Activated naive CD8-positive, alpha-beta T cell treated with anti-CD3 and anti-CD28 coated beads, Interleukin-2, amount 50 U/mL, for 24 hours (primary cell): ENCODE results near the gene GPR33.
"Not testable (repeated sequence)": the region's sequence is repeated elsewhere in the genome, so short reads cannot be mapped to it uniquely, and the experiment has no call there.

Source experiments
- ATAC-seq: fragments of 150-1000 bp; cut with Tn5 transposase; one replicate; pipeline ENCODE4 v1.10.0; 2021
- DNase-seq: peaks from one replicate; pipeline ENCODE4 v3.0.0; 2021
- H3K27ac Mint-ChIP-seq: one replicate; pipeline ENCODE4 v1.8.0; 2021; ENCODE audit warnings: mild to moderate bottlenecking, mixed read lengths
- H3K27me3 Mint-ChIP-seq: one replicate; pipeline ENCODE4 v1.8.0; 2021; ENCODE audit warnings: mixed read lengths
- H3K36me3 Mint-ChIP-seq: one replicate; pipeline ENCODE4 v1.8.0; 2021; ENCODE audit warnings: low read depth, mixed read lengths
- H3K4me1 Mint-ChIP-seq: one replicate; pipeline ENCODE4 v1.8.0; 2021; ENCODE audit warnings: mixed read lengths
- H3K4me3 Mint-ChIP-seq: one replicate; pipeline ENCODE4 v1.8.0; 2021; ENCODE audit warnings: mild to moderate bottlenecking, moderate library complexity, mixed read lengths
- H3K9me3 Mint-ChIP-seq: one replicate; pipeline ENCODE4 v1.8.0; 2021; ENCODE audit warnings: mixed read lengths

Gene GPR33

DNA sequence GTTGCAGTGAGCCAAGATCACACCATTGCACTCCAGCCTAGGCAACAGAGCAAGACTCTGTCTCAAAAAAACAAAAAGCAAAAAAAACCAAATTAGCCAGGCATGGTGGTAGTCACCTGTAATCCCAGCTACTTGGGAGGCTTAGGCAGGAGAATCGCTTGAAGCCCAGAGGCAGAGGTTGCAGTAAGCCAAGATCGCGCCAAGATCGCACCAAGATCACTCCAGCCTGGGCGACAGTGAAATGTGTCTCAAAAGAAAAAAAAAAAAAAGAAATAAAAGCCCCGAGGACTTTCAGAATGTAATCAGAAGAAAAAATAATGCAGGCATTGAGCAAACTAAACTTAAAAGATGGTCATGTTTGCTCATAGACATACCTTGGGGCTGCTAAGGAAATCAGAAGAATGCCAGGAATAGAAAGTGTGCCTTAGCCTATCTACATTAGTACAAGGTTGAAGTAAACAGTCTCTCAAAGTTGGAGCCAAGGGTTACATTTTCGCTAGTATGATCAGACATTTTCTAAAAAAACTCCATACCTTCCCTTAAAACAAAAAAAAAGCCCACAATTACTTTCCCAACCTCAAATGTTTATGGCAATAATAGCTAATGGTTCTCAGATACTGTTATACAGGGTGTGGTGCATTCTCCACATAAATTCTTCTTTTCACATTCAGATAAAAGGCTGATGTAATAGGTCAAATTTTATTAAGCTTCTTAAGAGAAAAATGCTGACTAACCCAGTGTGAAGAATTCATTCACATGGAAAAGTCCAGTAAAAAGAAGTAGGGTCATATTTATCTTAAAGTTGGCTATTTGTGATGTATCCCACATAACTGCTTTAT, 46.3 kb downstream of the GPR33 start:
- no peak for ATAC-seq
- Mint-ChIP-seq H3K36me3 (peaks cover 19% of the 10 kb centered on the region), H3K27me3 (no peaks in the 10 kb centered on the region), H3K9me3 (no peaks in the 10 kb centered on the region), H3K4me3 (no peak overlapping the region), H3K4me1 (no peaks in the 10 kb centered on the region), H3K27ac (no peak overlapping the region)
- no peak for DNase-seq

GRCh38 chr14:31440280-31440679, 47.6 kb downstream of the GPR33 start:
- H3K27ac Mint-ChIP-seq = no peak overlapping the region
- peaks cover 2% of the 10 kb centered on the region for H3K4me1 Mint-ChIP-seq
- DNase-seq = no peak
- no peaks in the 10 kb centered on the region for H3K9me3 Mint-ChIP-seq
- peaks cover 19% of the 10 kb centered on the region for H3K36me3 Mint-ChIP-seq
- no peaks in the 10 kb centered on the region for H3K27me3 Mint-ChIP-seq
- ATAC-seq = no peak
- H3K4me3 Mint-ChIP-seq = no peak overlapping the region

- H3K9me3 Mint-ChIP-seq = no peaks in the 10 kb centered on the region
These were observed 48.3 kb downstream of the GPR33 start for GRCh38 chr14:31439561-31439960.

DNA sequence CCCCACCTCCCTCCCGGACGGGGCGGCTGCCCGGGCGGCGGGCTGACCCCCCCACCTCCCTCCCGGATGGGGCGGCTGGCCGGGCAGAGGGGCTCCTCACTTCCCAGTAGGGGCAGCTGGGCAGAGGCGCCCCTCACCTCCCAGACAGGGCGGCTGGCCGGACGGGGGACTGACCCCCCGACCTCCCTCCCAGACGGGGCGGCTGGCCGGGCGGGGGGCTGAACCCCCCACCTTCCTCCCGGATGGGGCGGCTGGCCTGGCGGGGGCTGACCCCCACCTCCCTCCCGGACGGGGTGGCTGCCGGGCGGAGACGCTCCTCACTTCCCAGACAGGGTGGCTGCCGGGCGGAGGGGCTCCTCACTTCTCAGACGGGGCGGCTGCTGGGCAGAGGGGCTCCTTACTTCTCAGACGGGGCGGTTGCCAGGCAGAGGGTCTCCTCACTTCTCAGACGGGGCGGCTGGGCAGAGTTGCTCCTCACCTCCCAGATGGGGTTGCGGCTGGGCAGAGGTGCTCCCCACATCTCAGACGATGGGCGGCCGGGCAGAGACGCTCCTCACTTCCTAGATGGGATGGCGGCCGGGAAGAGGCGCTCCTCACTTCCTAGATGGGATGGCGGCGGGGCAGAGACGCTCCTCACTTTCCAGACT, 50.7 kb downstream of the GPR33 start:
- not testable (repeated sequence) for ATAC-seq, H3K27ac Mint-ChIP-seq, H3K4me3 Mint-ChIP-seq, H3K9me3 Mint-ChIP-seq, H3K27me3 Mint-ChIP-seq, H3K4me1 Mint-ChIP-seq, DNase-seq
- peaks cover 22% of the 10 kb centered on the region for H3K36me3 Mint-ChIP-seq

More at GRCh38 chr14:31439561-31439960, 48.3 kb downstream of the GPR33 start:
- Mint-ChIP-seq H3K27ac (no peak overlapping the region), H3K4me3 (no peak overlapping the region), H3K4me1 (peaks cover 2% of the 10 kb centered on the region), H3K36me3 (peaks cover 19% of the 10 kb centered on the region), H3K27me3 (no peaks in the 10 kb centered on the region)
- DNase-seq (no peak), ATAC-seq (no peak)

DNA sequence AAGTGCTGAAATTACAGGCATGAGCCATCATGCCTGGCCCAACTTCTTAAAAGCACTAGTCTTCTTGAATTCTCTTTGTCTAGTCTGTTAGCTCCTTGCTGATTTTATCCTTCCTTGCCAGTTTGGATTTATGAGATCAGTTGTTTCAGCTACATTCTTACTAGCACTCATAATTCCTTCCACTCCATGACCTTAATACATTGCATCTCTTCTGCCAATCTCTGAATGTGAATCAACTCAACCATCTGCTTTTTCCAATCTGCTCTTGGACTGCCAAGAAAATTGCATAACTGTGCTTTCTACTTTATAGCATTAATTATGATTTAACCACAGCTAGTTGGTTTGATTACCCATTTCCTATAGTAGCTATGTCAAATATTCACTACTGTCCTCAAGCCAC, 52.6 kb downstream of the GPR33 start:
- Mint-ChIP-seq H3K4me3 (no peak overlapping the region), H3K27me3 (no peaks in the 10 kb centered on the region)

More for the DNA sequence above, 52.6 kb downstream of the GPR33 start:
- DNase-seq (no peak), ATAC-seq (no peak)
- peaks cover 26% of the 10 kb centered on the region for H3K36me3 Mint-ChIP-seq
- H3K9me3 Mint-ChIP-seq = peaks cover 8% of the 10 kb centered on the region
- no peak overlapping the region for H3K27ac Mint-ChIP-seq
- H3K4me1 Mint-ChIP-seq = peaks cover 7% of the 10 kb centered on the region
